Stomach (tissue), 9 donors: ENCODE measurements around the gene MACROH2A1. TPM values are rescaled to one million over a fixed set of nuclear protein-coding genes. Genes with fewer than 3 reads are reported as not detected.

ENCODE experiments used
- DNase-seq, 2 donors: peaks; one replicate each; pipeline versions ENCODE4 v3.0.0 to v3.0.0-alpha.2; 2013 to 2019
- H3K27ac ChIP-seq, 5 donors: fragments of 200-600 bp in 4 of 5; sonication (generic) in 4 of 5; one replicate each; pipeline ENCODE4 v1.5.1; 2013 to 2019; ENCODE audit warnings: mild to moderate bottlenecking in 1 of 5, moderate library complexity in 1 of 5
- H3K27me3 ChIP-seq, 3 donors: fragments of 200-600 bp; sonication (generic); one replicate each; pipeline ENCODE4 v1.5.1; 2017 to 2019; ENCODE audit warnings: mixed run types in 1 of 3
- H3K36me3 ChIP-seq, 4 donors: fragments of 200-600 bp; sonication (generic); 1 replicate in 3 of 4; 2 replicates in 1 of 4; pipeline ENCODE4 v1.5.1; 2016 to 2019
- H3K4me1 ChIP-seq, 4 donors: fragments of 200-600 bp; sonication (generic); one replicate each; pipeline ENCODE4 v1.5.1; 2016 to 2019
- H3K4me3 ChIP-seq, 4 donors: fragments of 200-600 bp; sonication (generic) in 3 of 4; one replicate each; pipeline ENCODE4 v1.5.1; 2016 to 2019; ENCODE audit warnings: mild to moderate bottlenecking in 1 of 4
- H3K9me3 ChIP-seq, 4 donors: fragments of 200-600 bp; sonication (generic); one replicate each; pipeline ENCODE4 v1.5.1; 2016 to 2019
- EP300 ChIP-seq: sonication (generic); formaldehyde crosslinking; IDR thresholded peaks from one replicate; pipeline ENCODE4 v1.6.1; 2017; ENCODE audit warnings: antibody characterized with exemption
- POLR2A ChIP-seq, 4 donors: fragments of 450-650 bp; IDR thresholded peaks; one replicate each; pipeline ENCODE4 v1.6.1; 2016; ENCODE audit warnings: antibody characterized with exemption in 4 of 4, control low read depth in 2 of 4, mild to moderate bottlenecking in 1 of 4, moderate library complexity in 1 of 4
- POLR2AphosphoS5 ChIP-seq, 3 donors: sonication (generic); formaldehyde crosslinking; IDR thresholded peaks; one replicate each; pipeline ENCODE4 v1.6.1; 2016; ENCODE audit warnings: antibody characterized with exemption in 3 of 3
- WGBS, 5 donors: extraction: QIAGEN DNeasy Blood & Tissue Kit in 3 of 5; methylation state at CpG; one replicate each; pipeline versions ENCODE4 v1.1.5 to v1.1.7; 2013 to 2018; 5-methylcytosine and 5-hydroxymethylcytosine counted together
- intact Hi-C: fragments of 100-400 bp; cut with DNase I; formaldehyde crosslinking; loops from one replicate; pipeline ENCODE4 v1.15.1; 2023; ENCODE audit warnings: low total_unique reads
- polyA plus RNA-seq, 3 donors: library from polyadenylated mRNA; stranded (reverse); fragments of 200-250 nt; gene quantifications; one replicate each; pipeline ENCODE4 v1.2.3, GENCODE V29; 2013
- total RNA-seq, 5 donors: library from RNA; depleted of rRNA; stranded (reverse); fragments of >200 nt; gene quantifications; one replicate each; pipeline versions ENCODE4 v1.1.0 to v1.2.3, GENCODE V29; 2014 to 2016
- TF ChIP-seq, protein P1 (sequence below), 7 experiments: fragments of 450-650 bp in 4 of 7; fragments of 200-600 bp in 3 of 7; sonication (generic) in 3 of 7; IDR thresholded peaks; one replicate each; pipeline ENCODE4 v1.5.1; 2016 to 2019; ENCODE audit warnings: antibody characterized with exemption in 7 of 7, control low read depth in 2 of 7, mild to moderate bottlenecking in 1 of 7
- donor health status: healthy with polysubstance abuse.
- donor health status: Bipolar disorder and iron deficiency.
- donor health status: healthy.

MACROH2A1 gene
- total and polyA plus RNA-seq, 8 donors, result 77.1 to 206 (median 150) TPM

DNA sequence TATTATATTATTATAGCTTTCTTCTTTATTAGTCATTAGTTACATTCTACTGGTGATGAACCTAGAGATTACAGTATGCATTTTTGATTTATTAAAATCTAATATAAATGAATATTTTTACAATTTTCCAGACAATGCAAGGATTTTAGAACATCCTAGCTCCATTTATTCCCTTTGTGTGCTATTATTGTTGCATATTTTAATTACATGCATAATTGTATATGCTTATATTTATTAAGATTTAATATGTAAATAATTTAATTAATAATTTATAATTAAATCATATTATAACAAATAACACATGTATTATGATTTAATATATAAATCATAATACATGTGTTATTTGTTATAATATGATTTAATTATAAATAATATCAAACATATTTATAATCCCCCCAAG, 23.4 kb upstream of the MACROH2A1 start:
- Histone ChIP-seq H3K36me3 (no peaks in the 10 kb centered on the region), H3K4me1 (peaks cover 0 to 7% (median 2%) of the 10 kb centered on the region in 4 donors), H3K27me3 (no peaks in the 10 kb centered on the region), H3K4me3 (no peak overlapping the region), H3K9me3 (peaks cover 0 to 8% (median 4%) of the 10 kb centered on the region in 4 donors), H3K27ac (no peak overlapping the region)
- no peak for DNase-seq
- TF ChIP-seq POLR2A (IDR thresholded peaks at IDR 0.05), result no peak
- TF ChIP-seq, protein P1, sequence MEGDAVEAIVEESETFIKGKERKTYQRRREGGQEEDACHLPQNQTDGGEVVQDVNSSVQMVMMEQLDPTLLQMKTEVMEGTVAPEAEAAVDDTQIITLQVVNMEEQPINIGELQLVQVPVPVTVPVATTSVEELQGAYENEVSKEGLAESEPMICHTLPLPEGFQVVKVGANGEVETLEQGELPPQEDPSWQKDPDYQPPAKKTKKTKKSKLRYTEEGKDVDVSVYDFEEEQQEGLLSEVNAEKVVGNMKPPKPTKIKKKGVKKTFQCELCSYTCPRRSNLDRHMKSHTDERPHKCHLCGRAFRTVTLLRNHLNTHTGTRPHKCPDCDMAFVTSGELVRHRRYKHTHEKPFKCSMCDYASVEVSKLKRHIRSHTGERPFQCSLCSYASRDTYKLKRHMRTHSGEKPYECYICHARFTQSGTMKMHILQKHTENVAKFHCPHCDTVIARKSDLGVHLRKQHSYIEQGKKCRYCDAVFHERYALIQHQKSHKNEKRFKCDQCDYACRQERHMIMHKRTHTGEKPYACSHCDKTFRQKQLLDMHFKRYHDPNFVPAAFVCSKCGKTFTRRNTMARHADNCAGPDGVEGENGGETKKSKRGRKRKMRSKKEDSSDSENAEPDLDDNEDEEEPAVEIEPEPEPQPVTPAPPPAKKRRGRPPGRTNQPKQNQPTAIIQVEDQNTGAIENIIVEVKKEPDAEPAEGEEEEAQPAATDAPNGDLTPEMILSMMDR (IDR thresholded peaks at IDR 0.05), result no peak
- TF ChIP-seq EP300, result no peak
- no peak for TF ChIP-seq POLR2AphosphoS5 (IDR thresholded peaks at IDR 0.05)
- intact Hi-C loops, result no loop called here

DNA sequence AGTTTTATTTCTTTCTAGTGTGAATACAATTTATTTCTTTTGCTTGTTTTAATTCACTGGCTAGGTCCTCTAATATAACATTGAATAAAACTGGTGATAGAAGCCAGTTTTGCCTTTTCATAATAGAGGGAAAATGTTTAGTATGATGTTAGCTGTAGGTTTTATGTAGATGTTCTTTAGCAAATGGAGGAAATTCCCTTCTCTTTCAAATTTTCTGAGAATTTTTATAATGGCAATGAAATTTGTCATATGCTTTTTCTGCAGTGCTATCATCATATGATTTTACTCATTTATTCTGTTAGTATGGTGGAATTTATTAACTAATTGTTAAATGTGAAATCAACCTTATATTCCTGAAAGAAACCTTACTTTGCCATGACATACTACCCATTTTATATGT, 18.1 kb upstream of the MACROH2A1 start:
- TF ChIP-seq EP300 (no peak), POLR2AphosphoS5 (IDR thresholded peaks at IDR 0.05) (no peak), POLR2A (IDR thresholded peaks at IDR 0.05) (no peak)
- TF ChIP-seq, protein P1 (IDR thresholded peaks at IDR 0.05), result no peak
- Histone ChIP-seq H3K36me3 (no peaks in the 10 kb centered on the region), H3K4me3 (no peak overlapping the region), H3K27ac (no peak overlapping the region), H3K4me1 (no peaks in the 10 kb centered on the region), H3K9me3 (peaks cover 0 to 8% (median 4%) of the 10 kb centered on the region in 4 donors), H3K27me3 (no peaks in the 10 kb centered on the region)
- no peak for DNase-seq
- intact Hi-C loops, result no loop called here

DNA sequence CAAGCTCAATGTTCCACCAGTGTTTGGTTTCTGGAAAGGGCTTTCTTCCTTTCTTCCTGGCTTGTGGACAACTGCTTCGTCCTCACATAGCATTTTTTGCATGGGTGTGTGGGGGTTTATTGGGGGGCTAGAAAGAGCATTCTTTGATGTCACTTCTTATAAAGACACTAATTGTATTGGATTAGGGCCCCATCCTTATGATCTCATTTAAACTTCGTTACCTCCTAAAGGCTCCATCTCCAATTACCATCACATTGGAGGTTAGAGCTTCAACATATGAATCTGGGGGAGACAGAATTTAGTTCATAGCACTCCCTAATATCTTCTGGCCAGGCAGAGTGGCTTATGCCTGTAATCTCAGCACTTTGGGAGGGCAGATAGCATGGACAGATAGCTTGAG, 6.1 kb upstream of the MACROH2A1 start:
- Histone ChIP-seq H3K4me3 (no peak overlapping the region), H3K9me3 (peaks cover 0 to 5% (median 0%) of the 10 kb centered on the region in 4 donors), H3K4me1 (peaks cover 0 to 2% (median 0%) of the 10 kb centered on the region in 4 donors), H3K36me3 (no peaks in the 10 kb centered on the region), H3K27me3 (no peaks in the 10 kb centered on the region), H3K27ac (no peak overlapping the region)
- intact Hi-C loops, result no loop called here
- TF ChIP-seq, protein P1 (IDR thresholded peaks at IDR 0.05), result no peak
- no peak for TF ChIP-seq EP300
- no peak for TF ChIP-seq POLR2AphosphoS5 (IDR thresholded peaks at IDR 0.05)
- no peak for TF ChIP-seq POLR2A (IDR thresholded peaks at IDR 0.05)
- WGBS, 5 donors, result 86 to 89% (median 88%) methylated on average over 2 of the region's 2 CpGs
- DNase-seq, result no peak

DNA sequence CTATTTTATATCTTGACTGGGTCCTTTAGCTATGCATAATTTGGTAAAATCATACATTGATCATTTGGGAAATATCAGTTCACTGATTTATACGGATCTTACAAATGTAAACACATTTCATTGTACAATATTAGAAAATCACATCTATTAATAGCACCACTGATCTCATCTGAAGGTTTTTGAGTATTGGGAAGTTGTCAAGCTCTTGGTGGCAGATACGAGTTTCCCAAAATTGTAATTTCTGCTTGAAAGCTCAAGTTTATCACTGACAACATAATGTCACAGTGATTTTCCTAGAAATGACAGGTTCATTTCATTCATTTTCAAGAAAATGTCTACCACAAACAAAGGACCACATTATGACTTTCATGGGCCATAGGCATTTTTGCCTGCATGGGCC, 3.0 kb upstream of the MACROH2A1 start:
- intact Hi-C loops, result no loop called here
- WGBS, 5 donors, result 84 to 94% (median 86%) methylated on average over 2 of the region's 2 CpGs
- Histone ChIP-seq H3K4me3 (no peak overlapping the region), H3K36me3 (no peaks in the 10 kb centered on the region), H3K4me1 (peaks cover 14 to 24% (median 18%) of the 10 kb centered on the region in 4 donors), H3K27ac (no peak overlapping the region), H3K27me3 (no peaks in the 10 kb centered on the region), H3K9me3 (peaks cover 0 to 5% (median 0%) of the 10 kb centered on the region in 4 donors)
- TF ChIP-seq, protein P1 (IDR thresholded peaks at IDR 0.05), result no peak
- TF ChIP-seq EP300 (no peak), POLR2AphosphoS5 (IDR thresholded peaks at IDR 0.05) (no peak), POLR2A (IDR thresholded peaks at IDR 0.05) (no peak)
- no peak for DNase-seq
